H1 (cell line): ENCODE measurements around the gene DUSP1. TPM values are rescaled to one million over a fixed set of nuclear protein-coding genes. Genes with fewer than 3 reads are reported as not detected.

Experiments used
- ASH2L ChIP-seq: fragments of 200-600, 300-600 bp; sonication (generic); IDR thresholded peaks from one replicate; pipeline ENCODE4 v1.7.1; 2017; ENCODE audit warnings: low read length
- CTCF ChIP-seq, 3 experiments: IDR thresholded peaks; 1 replicate in 2 of 3; 2 replicates in 1 of 3; pipeline versions ENCODE4 v1.5.1 to v1.6.1; 2011; ENCODE audit warnings: low read length in 3 of 3, mild to moderate bottlenecking in 3 of 3, inconsistent platforms in 2 of 3, low read depth in 1 of 3, moderate library complexity in 1 of 3; ENCODE audit not compliant: insufficient read depth in 1 of 3; ENCODE audit errors: control extremely low read depth in 1 of 3
- HDAC2 ChIP-seq, 2 experiments: fragments of 300-600 bp in 1 of 2; sonication (generic) in 1 of 2; IDR thresholded peaks; 2 replicates each; pipeline ENCODE4 v1.6.1; 2011 to 2012; ENCODE audit warnings: low read depth in 2 of 2, low read length in 2 of 2, mild to moderate bottlenecking in 2 of 2, moderate library complexity in 2 of 2, borderline replicate concordance in 1 of 2, inconsistent platforms in 1 of 2
- NANOG ChIP-seq: IDR thresholded peaks from 2 replicates; pipeline ENCODE4 v1.6.1; 2011; ENCODE audit warnings: low read length, low read depth, mild to moderate bottlenecking, inconsistent platforms; ENCODE audit not compliant: insufficient read depth, poor library complexity, severe bottlenecking
- PHF8 ChIP-seq: fragments of 200-600 bp; sonication (generic); conservative IDR thresholded peaks from 2 replicates; pipeline ENCODE4 v1.7.1; 2012; ENCODE audit warnings: low read depth, mild to moderate bottlenecking, inconsistent platforms, low read length, moderate library complexity
- SIX5 ChIP-seq: IDR thresholded peaks from 2 replicates; pipeline ENCODE4 v1.6.1; 2011; ENCODE audit warnings: mild to moderate bottlenecking, low read depth, low read length
- SRF ChIP-seq: IDR thresholded peaks from 2 replicates; pipeline ENCODE4 v1.6.1; 2011; ENCODE audit warnings: mild to moderate bottlenecking, low read depth, low read length, moderate library complexity
- TAF1 ChIP-seq: IDR thresholded peaks from 2 replicates; pipeline ENCODE4 v1.6.1; 2011; ENCODE audit warnings: mild to moderate bottlenecking, low read depth, low read length
- TCF12 ChIP-seq: IDR thresholded peaks from 2 replicates; pipeline ENCODE4 v1.6.1; 2011; ENCODE audit warnings: low read depth, mild to moderate bottlenecking, low read length
- YY1 ChIP-seq: IDR thresholded peaks from 2 replicates; pipeline ENCODE4 v1.6.1; 2011; ENCODE audit warnings: low read depth, mild to moderate bottlenecking, low read length
- polyA plus RNA-seq, 7 experiments: library from polyadenylated mRNA; depleted of rRNA in 3 of 7; stranded (reverse) in 5 of 7; unstranded in 2 of 7; fragments of >200 nt in 5 of 7; fragments of 200-250 nt in 2 of 7; gene quantifications; 1 replicate in 5 of 7; 2 replicates in 1 of 7; 4 replicates in 1 of 7; pipeline versions ENCODE4 v1.2.1 to v1.2.3, GENCODE V29; 2011 to 2013; ENCODE audit warnings: missing spikeins in 2 of 7, mixed read lengths in 2 of 7
- total RNA-seq: library from RNA; stranded (reverse); fragmentation: NEBNext Ultra II Directional; extraction: Animal tissue kit (Norgen Biotek cat#: 25700); gene quantifications from 2 replicates; pipeline ENCODE4 v1.2.1, GENCODE V29; 2021

DUSP1 gene
- total and polyA plus RNA-seq, 2 of the 8 experiments (the other 6 are each of a cell fraction or from before 2014, with no cell fraction given): 6.5 to 11.7 TPM

DNA sequence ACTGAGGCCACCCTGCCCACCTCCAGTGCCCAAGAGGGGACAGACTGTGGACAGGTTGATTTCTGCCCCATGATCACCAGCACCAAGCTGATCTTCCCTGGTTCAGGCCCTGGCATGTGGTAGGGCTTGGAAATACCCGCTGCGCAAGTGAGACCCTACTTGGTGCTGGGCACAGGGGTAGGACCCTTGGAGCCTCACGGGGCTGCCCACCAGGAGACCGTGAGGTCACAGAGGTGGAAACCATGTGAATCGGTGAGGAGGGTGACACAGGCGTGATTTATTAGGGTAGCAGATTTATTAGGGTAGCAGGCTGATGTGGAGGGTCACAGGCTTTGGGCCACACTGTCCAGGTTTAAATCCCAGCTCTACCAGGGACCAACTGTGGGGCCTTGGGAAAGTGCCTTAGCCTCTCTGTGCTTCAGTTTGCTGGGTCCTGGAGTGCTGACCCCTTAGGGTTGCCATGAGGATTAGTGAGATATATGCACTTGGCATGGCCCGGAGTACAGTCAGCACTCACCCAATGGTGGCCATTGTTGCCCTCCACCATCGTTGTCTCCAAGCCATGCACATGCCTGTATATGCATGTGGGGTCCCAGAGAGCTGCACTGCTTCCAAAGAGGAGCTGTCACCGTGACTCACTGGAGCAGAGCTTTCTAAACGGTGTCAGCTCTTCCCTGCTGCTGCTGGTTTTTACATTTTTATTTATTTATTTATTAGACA lies 20.9 kb upstream of the DUSP1 start (continued):
- TF ChIP-seq SIX5: no peak
- TF ChIP-seq NANOG: no peak
- no peak for TF ChIP-seq CTCF (IDR thresholded peaks at IDR 0.05; ENCODE audit: control extremely low read depth in 1 of 3, insufficient read depth in 1 of 3, low read depth in 1 of 3, low read length in 3 of 3)
- TF ChIP-seq HDAC2 (IDR thresholded peaks at IDR 0.05; ENCODE audit: borderline replicate concordance in 1 of 2, low read depth in 2 of 2, low read length in 2 of 2): no peak
- TF ChIP-seq TAF1: no peak
- TF ChIP-seq PHF8: no peak
- TF ChIP-seq ASH2L: no peak
- TF ChIP-seq TCF12: no peak
- no peak for TF ChIP-seq SRF
- no peak for TF ChIP-seq YY1
